Putamen (tissue), 1 donor: ENCODE results near the gene WWOX.

Experiments
- DNase-seq: peaks from one replicate; pipeline ENCODE4 v3.0.0-alpha.2; 2016; ENCODE audit warnings: low spot score

Gene WWOX

DNA sequence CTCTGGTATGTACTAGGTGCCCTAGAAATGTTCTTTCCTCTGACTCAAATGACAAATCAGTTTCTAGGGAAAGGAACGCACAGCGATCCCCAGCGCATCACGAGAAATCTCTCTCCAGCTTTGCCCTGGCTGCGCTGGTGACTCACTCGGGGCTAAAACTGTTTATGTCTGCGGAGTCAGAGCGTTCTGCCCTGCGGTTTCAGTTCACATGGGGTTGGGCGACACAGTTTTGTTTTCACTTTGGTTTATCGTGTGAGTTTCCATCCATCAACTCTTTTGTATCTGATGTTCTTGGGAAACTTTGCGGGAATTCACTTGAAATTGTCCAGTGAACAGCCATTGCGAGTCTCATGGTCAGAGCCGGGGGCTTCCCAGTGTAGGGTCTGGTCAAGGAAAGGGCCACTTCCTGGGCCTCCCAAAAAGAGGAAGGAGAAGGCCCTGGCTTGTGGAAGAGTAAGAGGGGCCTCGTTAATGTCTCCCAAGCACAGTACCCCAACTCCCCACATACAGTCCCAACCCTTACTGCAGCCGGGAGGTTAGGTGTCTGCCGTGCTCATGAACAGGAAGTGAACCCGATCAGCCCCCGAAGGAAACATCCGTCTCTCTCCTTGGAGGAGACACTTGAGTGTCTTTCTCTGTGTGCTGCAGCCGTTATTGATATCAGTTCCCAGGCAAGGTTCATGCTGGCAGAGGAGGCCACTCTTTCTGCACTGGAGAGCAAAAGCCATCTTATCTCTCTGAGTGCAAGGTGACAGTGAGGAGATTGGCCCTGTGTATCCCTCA, 643.2 kb downstream of the WWOX start:
- DNase-seq, result no peak

DNA sequence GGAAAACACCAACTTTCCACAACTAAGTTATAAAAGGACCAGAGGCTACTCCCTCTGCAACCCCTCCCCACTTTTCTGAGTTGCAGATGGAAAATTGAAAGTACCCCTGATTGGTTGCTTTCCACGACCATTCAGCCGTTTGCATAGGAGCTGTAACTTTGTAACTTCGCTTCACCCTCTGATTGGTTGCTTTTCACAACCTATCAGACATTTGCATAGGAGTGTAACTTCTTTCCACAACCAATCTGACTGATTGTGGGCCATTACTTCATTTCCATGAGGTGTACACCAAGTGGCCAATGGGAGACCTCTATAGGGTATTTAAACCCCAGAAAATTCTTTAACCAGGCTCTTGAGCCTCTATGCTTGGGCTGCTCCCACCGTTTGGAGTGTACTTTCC, 644.1 kb downstream of the WWOX start:
- DNase-seq, result no peak

GRCh38 chr16:78744099-78744498, 644.6 kb downstream of the WWOX start:
- DNase-seq, result no peak

DNA sequence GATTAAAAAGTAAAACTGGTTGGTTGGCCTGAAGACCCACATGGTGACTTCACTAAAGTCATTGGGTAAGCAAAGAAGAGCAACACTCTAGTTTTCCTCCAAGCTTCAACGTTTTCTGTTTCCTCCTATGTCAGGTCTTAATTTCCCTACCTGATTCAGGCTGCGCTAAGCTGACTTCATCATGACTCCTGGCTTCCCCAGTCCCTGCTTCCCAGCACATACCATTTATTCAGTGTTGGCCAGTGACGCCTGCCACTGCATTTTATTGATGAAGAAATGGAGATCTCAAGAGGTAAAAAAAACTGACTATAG, 645.3 kb downstream of the WWOX start:
- DNase-seq, result no peak

DNA sequence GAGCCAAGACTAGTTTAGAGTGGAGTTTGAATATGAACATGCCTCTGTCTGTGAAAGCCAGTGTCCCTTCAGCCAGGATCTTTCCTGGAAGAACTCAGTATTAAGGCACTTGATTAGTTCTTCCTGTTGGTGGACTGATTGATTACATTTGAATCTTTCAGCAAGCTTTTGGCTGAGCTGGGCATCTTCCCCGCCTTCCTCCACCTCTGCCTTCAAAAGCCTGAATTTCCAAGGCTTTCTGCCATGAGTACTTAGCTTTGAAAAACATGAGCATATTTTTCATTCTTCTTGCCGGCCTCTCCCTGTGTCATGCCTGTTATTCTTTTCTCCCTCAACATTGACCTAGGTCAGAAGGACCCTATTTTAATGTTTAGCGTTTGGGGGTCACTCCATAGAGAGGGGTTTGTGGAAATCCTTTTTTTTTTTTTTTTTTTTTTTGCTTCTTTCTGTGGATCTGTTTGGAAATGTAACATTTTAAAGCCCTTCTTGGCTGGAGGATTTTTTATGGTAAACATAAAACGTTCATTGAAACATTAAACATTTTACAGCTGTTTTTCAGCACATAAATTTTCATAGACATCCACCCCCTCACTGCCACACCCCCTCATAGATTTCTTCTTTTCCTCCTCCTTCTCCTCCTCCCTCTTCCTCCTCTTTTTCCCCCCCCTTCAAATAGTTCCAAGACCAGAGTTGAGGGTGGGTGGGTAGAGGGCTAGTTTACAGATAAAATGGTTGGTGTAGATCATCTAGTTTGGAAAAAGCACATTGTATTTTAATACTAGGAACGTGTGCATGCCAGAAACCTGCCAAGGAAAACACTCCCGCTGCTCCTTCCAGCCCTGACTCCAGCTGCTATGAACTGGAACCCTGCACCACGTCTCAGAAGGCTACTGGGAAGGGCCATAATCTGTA, 645.9 kb downstream of the WWOX start:
- DNase-seq, result no peak

DNA sequence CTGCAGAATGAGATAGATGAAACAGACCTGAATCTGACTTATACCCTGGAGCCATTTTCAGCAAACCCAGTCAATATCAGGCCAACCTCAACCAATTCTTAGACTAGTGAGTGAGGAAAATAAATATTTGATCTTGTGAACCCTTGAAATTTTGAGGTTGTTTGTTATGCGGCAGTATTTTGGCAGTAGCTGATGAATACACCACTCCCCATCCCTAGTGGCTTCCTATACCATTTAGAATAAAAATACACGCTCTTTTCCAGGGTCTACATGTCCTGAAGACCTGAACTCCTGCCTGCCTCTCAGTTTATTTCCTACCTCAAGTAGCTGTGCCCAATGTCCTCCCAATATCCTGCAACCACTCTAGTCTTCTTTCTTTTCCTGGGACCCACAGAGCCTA, 647.3 kb downstream of the WWOX start:
- no peak for DNase-seq

- no peak for DNase-seq
Observed at GRCh38 chr16:78748220-78748929, 648.9 kb downstream of the WWOX start.

DNA sequence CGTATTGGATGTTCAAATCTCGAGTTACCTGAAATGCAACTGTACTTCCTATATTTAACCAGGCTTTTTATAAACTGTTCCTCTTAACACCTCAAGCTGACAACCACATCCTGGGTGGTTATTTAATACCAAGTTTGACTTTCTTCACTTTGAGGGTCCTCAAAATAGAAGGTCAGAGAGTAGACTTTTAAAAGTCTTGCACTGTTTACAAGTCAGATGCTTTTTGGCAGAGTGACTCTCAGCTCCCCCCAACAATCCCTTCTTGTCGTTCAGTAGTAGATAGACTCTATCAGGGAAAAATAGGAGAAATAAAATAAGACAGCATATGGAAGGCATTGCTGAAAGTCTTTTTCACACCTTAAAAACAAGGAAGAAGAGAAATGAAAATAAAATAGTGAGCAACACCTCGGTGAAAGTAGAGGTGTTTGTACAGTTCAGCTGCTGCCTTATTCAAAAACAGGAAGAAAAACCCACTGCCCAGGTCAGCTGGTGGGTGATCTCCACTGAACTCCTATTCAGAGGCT, 650.4 kb downstream of the WWOX start:
- DNase-seq, result no peak

DNA sequence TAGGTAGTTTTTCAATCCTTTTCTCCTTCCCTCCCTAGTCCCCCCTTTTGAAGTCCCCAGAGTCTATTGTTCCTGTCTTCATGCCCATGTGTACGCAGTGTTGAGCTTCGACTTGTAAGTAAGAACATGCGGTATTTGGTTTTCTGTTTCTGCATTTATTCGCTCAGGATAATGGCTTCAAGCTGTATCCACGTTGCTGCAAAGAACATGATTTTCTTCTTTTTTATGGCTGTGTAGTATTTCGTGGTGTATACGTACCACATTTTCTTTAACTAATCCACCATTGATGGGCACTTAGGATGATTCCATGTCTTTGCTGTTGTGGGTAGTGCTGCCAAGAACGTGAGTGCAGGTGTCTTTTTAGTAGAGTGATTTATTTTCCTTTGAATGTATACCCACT, 651.2 kb downstream of the WWOX start:
- DNase-seq, result no peak

DNA sequence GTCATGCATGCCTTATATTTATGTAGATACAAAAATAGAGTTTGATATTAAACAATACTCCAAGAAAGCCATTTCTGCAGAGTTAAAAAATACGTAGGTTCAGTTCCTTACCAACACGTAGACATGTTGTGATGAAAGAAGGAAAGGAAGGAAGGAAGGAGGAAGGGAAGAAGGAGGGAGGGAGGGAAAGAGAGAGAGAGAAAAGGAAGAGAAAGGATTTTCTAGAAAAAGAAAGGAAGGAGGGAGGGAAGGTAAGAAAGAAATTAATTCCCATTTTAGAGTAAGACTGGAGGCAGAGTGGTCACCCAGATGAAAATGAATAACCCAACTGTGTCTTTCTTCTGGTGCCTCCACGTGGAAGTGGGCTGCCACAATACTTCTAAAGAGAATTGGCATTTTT, 652.1 kb downstream of the WWOX start:
- no peak for DNase-seq

DNA sequence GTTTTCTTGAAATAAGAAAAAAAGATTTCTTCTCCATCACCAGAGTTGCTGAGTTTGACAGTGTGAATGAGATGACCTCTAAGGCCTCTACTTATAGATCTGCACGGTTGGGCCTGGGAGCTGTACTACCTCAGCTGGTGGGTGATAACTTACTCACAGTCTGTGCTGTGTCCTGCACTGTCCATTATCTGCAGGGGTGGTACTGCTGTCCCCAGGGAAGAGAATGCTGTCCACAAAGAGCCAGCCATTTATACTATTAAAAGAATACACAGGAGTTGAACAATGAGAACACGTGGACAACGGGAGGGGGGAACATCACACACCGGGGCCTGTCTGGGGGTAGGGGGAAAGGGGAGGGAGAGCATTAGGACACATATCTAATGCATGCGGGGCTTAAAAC, 655.3 kb downstream of the WWOX start:
- DNase-seq, result no peak

- DNase-seq, result no peak
Observed at GRCh38 chr16:78755751-78756661, 656.6 kb downstream of the WWOX start.

GRCh38 chr16:78759596-78759995, 660.1 kb downstream of the WWOX start:
- DNase-seq, result no peak

DNA sequence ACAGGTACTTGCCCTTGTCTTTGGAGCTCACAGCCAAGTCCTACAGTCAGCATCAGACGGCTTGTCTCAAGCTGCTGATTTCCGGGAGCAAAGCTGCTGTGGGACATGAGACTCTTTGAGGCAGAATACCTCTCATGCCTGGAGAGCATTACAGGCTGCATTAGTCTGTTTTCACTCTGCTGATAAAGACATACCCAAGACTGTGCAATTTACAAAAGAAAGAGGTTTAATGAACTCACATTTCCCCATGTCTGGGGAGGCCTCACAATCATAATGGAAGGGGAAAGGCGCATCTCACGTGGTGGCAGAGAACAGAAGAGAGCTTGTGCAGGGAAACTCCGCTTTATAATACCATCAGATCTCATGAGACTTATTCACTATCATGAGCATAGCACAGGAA, 661.2 kb downstream of the WWOX start:
- DNase-seq, result no peak

GRCh38 chr16:78761427-78761826, 662.0 kb downstream of the WWOX start:
- DNase-seq, result no peak

- DNase-seq, result no peak
Observed at GRCh38 chr16:78762222-78762621, 662.8 kb downstream of the WWOX start.

DNA sequence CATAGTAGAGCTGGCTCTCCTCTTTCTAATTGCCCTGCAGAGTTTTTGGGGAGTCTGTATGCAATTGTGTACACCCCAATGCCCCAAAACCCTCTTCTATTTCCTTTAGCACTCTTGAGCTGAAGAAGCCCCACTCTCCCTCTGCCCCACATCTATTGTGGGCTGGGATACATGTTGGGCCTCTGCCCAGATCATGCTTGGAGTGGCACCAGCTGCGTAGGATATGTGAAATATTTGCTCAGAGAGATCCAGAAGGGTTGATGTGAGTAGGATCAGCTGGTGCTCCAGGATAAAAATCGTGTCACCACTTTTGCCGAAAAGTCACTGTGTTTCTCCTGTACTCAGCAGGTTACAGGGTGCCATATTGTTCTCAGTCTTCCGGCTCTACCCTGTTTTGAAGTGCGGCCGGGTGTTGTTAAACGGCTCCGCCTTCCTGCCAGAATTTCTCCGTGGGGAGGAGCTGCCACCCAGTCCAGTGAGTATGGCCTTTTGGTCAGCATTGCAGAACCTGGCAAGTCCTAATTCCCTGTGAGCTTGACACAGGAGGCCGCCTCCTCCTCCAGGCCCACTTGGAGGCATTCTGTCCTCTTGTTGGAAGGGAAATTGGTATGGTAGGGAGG, 664.5 kb downstream of the WWOX start:
- DNase-seq, result no peak

DNA sequence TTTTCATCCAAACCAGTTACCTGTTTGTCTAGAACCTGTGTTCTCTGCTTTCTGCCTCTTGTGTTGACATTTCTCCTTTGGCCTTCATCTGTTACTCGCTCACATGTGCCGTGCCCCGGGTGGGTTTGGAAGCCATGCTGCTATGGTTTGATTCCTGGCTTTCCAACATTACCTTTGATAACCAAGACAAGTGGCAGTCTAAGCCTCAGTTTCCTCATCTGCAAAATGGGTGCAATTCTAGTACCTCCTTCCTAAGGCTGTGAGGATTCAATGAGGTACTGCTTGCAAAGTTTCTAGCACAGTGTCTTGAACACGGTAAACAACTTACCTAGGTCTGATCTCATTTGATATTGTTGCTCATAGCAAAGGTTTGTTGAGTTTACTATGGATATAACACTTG, 665.0 kb downstream of the WWOX start:
- no peak for DNase-seq

GRCh38 chr16:78768226-78768625, 668.8 kb downstream of the WWOX start:
- DNase-seq, result no peak

DNA sequence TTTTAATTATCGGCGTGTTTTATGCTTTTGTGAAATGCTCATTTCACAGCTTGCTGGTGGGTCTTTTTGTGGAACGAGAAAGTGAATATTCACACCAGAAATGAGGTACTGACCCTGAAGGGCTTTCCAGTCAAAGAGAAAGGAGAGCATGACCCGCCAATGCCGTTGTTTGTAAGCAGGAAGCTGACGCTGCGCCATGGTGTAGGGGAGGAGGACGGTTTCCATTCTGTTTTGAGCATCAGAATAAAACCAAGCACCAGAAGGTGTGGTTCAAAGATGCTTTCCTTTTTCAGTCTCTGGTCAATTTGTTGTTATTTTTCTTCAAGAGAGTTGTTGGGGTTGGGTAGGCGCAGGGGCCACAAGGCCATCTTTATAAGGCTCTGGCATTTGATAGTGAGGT, 669.3 kb downstream of the WWOX start:
- no peak for DNase-seq
